Measurements from ENCODE around the gene METRNL.

Gene METRNL

GRCh38 chr17:83067718-83068261, 11.6 kb upstream of the METRNL start:
- DNase-seq = no peak

- DNase-seq = no peak
Observed at GRCh38 chr17:83068641-83069570, 10.5 kb upstream of the METRNL start.

- DNase-seq = no peak
Observed at GRCh38 chr17:83069571-83069906, 9.9 kb upstream of the METRNL start.

GRCh38 chr17:83069931-83070742, 9.3 kb upstream of the METRNL start:
- no peak for DNase-seq

GRCh38 chr17:83070800-83071341, 8.5 kb upstream of the METRNL start:
- no peak for DNase-seq

GRCh38 chr17:83071365-83071764, 8.0 kb upstream of the METRNL start:
- no peak for DNase-seq

- no peak for DNase-seq
Observed at GRCh38 chr17:83071966-83072562, 7.3 kb upstream of the METRNL start.

GRCh38 chr17:83072600-83073358, 6.6 kb upstream of the METRNL start:
- DNase-seq = no peak

- no peak for DNase-seq
Observed at GRCh38 chr17:83073389-83074063, 5.9 kb upstream of the METRNL start.

- DNase-seq = no peak
Observed at GRCh38 chr17:83074486-83075223, 4.8 kb upstream of the METRNL start.

GRCh38 chr17:83075270-83075880, 4.0 kb upstream of the METRNL start:
- DNase-seq = no peak

- no peak for DNase-seq
Observed at GRCh38 chr17:83076938-83077337, 2.5 kb upstream of the METRNL start.

- no peak for DNase-seq
Observed at GRCh38 chr17:83077411-83077810, 2.0 kb upstream of the METRNL start.

- DNase-seq = no peak
Observed at GRCh38 chr17:83077939-83078338, 1.5 kb upstream of the METRNL start.

- no peak for DNase-seq
Observed at GRCh38 chr17:83078378-83079351, 744 bp upstream of the METRNL start.

GRCh38 chr17:83079766-83080578, 563 bp downstream of the METRNL start:
- no peak for DNase-seq

GRCh38 chr17:83080579-83080857, 1.1 kb downstream of the METRNL start:
- DNase-seq = no peak

All from fibroblast of skin of abdomen (primary cell).